Measurements from ENCODE around the gene HPCAL1. TPM values are rescaled to one million over a fixed set of nuclear protein-coding genes. Genes with fewer than 3 reads are reported as not detected.

The HPCAL1 gene
- total and polyA plus RNA-seq, 2 experiments from 2014 or later, result 8.3 to 25.4 TPM

- Mint-ChIP-seq H3K4me1 (peaks cover 6% of the 10 kb centered on the region; the same call in 1 of the 3 replicates), H3K4me3 (no peak overlapping the region), H3K36me3 (ENCODE audit: low read depth) (no peaks in the 10 kb centered on the region), H3K27ac (no peak overlapping the region), H3K9me3 (no peaks in the 10 kb centered on the region), H3K27me3 (ENCODE audit: insufficient read depth, low read depth, poor library complexity) (peaks cover 7% of the 10 kb centered on the region)
- no peak overlapping the region for H3K4me2 ChIP-seq
- no peaks in the 10 kb centered on the region for H3K36me3 ChIP-seq (ENCODE audit: insufficient read depth)
- TF ChIP-seq ZNF331 (CRISPR knock-in tag; IDR thresholded peaks at IDR 0.05; ENCODE audit: low read depth), result no peak
- H3K9me2 ChIP-seq (ENCODE audit: insufficient read depth), result no peaks in the 10 kb centered on the region
- H3K27ac ChIP-seq (ENCODE audit: low read depth), result no peak overlapping the region
- H4K20me1 ChIP-seq (replicated peaks; ENCODE audit: insufficient read depth), result no peaks in the 10 kb centered on the region
- H3K4me1 ChIP-seq (ENCODE audit: insufficient read depth), result no peaks in the 10 kb centered on the region
- DNase-seq (ENCODE audit: low spot score) (no peak), ATAC-seq (no peak)
- no peak overlapping the region for H2AFZ ChIP-seq
- no peaks in the 10 kb centered on the region for H3F3A ChIP-seq (replicated peaks; ENCODE audit: low read depth)
- H3K4me3 ChIP-seq, result no peak overlapping the region
- no peaks in the 10 kb centered on the region for H3K27me3 ChIP-seq (ENCODE audit: insufficient read depth)
- H3K79me2 ChIP-seq (replicated peaks; ENCODE audit: insufficient read depth), result no peaks in the 10 kb centered on the region
Measured at GRCh38 chr2:10365412-10365811, 62.7 kb downstream of the HPCAL1 start.

- Histone ChIP-seq H3K27me3 (ENCODE audit: insufficient read depth) (no peaks in the 10 kb centered on the region), H3K27ac (ENCODE audit: low read depth) (no peak overlapping the region), H2AFZ (no peak overlapping the region), H3F3A (replicated peaks; ENCODE audit: low read depth) (no peaks in the 10 kb centered on the region), H4K20me1 (replicated peaks; ENCODE audit: insufficient read depth) (no peaks in the 10 kb centered on the region), H3K9me2 (ENCODE audit: insufficient read depth) (no peaks in the 10 kb centered on the region), H3K4me3 (no peak overlapping the region), H3K79me2 (replicated peaks; ENCODE audit: insufficient read depth) (no peaks in the 10 kb centered on the region), H3K4me1 (ENCODE audit: insufficient read depth) (no peaks in the 10 kb centered on the region), H3K36me3 (ENCODE audit: insufficient read depth) (no peaks in the 10 kb centered on the region), H3K4me2 (no peak overlapping the region)
- peak; percentile 18; the same call in 2 of the 3 replicates for ATAC-seq
- H3K4me1 Mint-ChIP-seq, result peaks cover 8% of the 10 kb centered on the region; the same call in 1 of the 3 replicates
- peaks cover 9% of the 10 kb centered on the region for H3K27me3 Mint-ChIP-seq (ENCODE audit: insufficient read depth, low read depth, poor library complexity)
- no peaks in the 10 kb centered on the region for H3K36me3 Mint-ChIP-seq (ENCODE audit: low read depth)
- no peak overlapping the region for H3K27ac Mint-ChIP-seq
- H3K4me3 Mint-ChIP-seq, result no peak overlapping the region
- no peak for DNase-seq (ENCODE audit: low spot score)
- no peaks in the 10 kb centered on the region for H3K9me3 Mint-ChIP-seq
- no peak for TF ChIP-seq CREB1 (CRISPR knock-in tag; IDR thresholded peaks at IDR 0.05; ENCODE audit: low read depth)
- no peak for TF ChIP-seq ZNF462 (CRISPR knock-in tag; IDR thresholded peaks at IDR 0.05)
- TF ChIP-seq ZNF331 (CRISPR knock-in tag; IDR thresholded peaks at IDR 0.05; ENCODE audit: low read depth), result no peak
- TF ChIP-seq POLR2AphosphoS5 (IDR thresholded peaks at IDR 0.05; ENCODE audit: low read depth), result no peak
- no peak for TF ChIP-seq NANOG (IDR thresholded peaks at IDR 0.05; ENCODE audit: borderline replicate concordance)
- no peak for TF ChIP-seq ZNF114 (CRISPR knock-in tag; IDR thresholded peaks at IDR 0.05)
- no peak for TF ChIP-seq EZH2phosphoT487 (IDR thresholded peaks at IDR 0.05; ENCODE audit: unreplicated experiment)
- no peak for TF ChIP-seq STAT1 (IDR thresholded peaks at IDR 0.05; ENCODE audit: unreplicated experiment)
- TF ChIP-seq JUNB (IDR thresholded peaks at IDR 0.05; ENCODE audit: unreplicated experiment), result no peak
- no peak for TF ChIP-seq ETS1 (IDR thresholded peaks at IDR 0.05)
- no peak for TF ChIP-seq CTCF (conservative IDR thresholded peaks at IDR 0.05; ENCODE audit: low read depth in 2 of 2)
Measured at GRCh38 chr2:10366601-10367270, 64.0 kb downstream of the HPCAL1 start.

Measured in GM23338 (cell line).